SK-N-SH (cell line): ENCODE data around the gene CNTNAP2. TPM values are rescaled to one million over a fixed set of nuclear protein-coding genes. Genes with fewer than 3 reads are reported as not detected.

Experiments
- CTCF ChIA-PET: fragments of 300-600, 350-600 bp; formaldehyde crosslinking; extraction: SDS; loops from one replicate; lab custom pipeline; 2021; lab: Yijun Ruan, JAX
- POLR2A ChIA-PET: fragments of 350-600 bp; sonication (Branson Sonifier 250); formaldehyde crosslinking; extraction: SDS; loops from one replicate; lab custom pipeline; 2020; ENCODE audit warnings: antibody characterized with exemption, inconsistent platforms; lab: Yijun Ruan, JAX
- DNase-seq: peaks from one replicate; pipeline ENCODE4 v3.0.0; 2012
- H2AFZ ChIP-seq: fragments of 200-600 bp; sonication (generic); 2 replicates; pipeline ENCODE4 v1.8.1; 2016; ENCODE audit warnings: antibody characterized with exemption, mild to moderate bottlenecking, low read depth
- H3F3A ChIP-seq: fragments of 200-600 bp; sonication (generic); replicated peaks from 2 replicates; pipeline ENCODE3; 2016; ENCODE audit warnings: antibody characterized with exemption, mild to moderate bottlenecking; ENCODE audit not compliant: insufficient read depth
- H3K27ac ChIP-seq, 2 experiments: fragments of 200-500 bp in 1 of 2; fragments of 200-600 bp in 1 of 2; sonication (Bioruptor generic) in 1 of 2; sonication (generic), shearing (Covaris generic) in 1 of 2; 2 replicates each; pipeline versions ENCODE4 v1.5.1 to v1.6.1; 2014 to 2016; ENCODE audit warnings: low read depth in 2 of 2, inconsistent platforms in 1 of 2, low read length in 1 of 2, mild to moderate bottlenecking in 1 of 2, mixed read lengths in 1 of 2
- H3K27me3 ChIP-seq: fragments of 200-600 bp; sonication (generic), shearing (Covaris generic); 2 replicates; pipeline ENCODE4 v1.6.1; 2016; ENCODE audit warnings: mixed run types; ENCODE audit not compliant: insufficient read depth
- H3K36me3 ChIP-seq, 2 experiments: fragments of 200-500 bp in 1 of 2; fragments of 200-600 bp in 1 of 2; sonication (Bioruptor generic) in 1 of 2; sonication (generic) in 1 of 2; replicated peaks in 1 of 2; 2 replicates each; pipeline versions ENCODE3 to v1.5.1; 2014 to 2016; ENCODE audit warnings: low read length in 1 of 2, mild to moderate bottlenecking in 1 of 2; ENCODE audit not compliant: insufficient read depth in 2 of 2, control insufficient read depth in 1 of 2
- H3K4me1 ChIP-seq, 2 experiments: fragments of 200-500 bp in 1 of 2; fragments of 200-600 bp in 1 of 2; sonication (Bioruptor generic) in 1 of 2; sonication (generic), shearing (Covaris generic) in 1 of 2; 2 replicates each; pipeline versions ENCODE4 v1.5.1 to v1.6.1; 2014 to 2016; ENCODE audit warnings: low read depth in 1 of 2, low read length in 1 of 2, mixed run types in 1 of 2; ENCODE audit not compliant: insufficient read depth in 2 of 2, control insufficient read depth in 1 of 2
- H3K4me2 ChIP-seq: fragments of 200-600 bp; sonication (generic), shearing (Covaris generic); 2 replicates; pipeline ENCODE4 v1.6.1; 2017; ENCODE audit warnings: mixed run types
- H3K4me3 ChIP-seq, 2 experiments: fragments of 200-500 bp in 1 of 2; fragments of 200-600 bp in 1 of 2; sonication (Bioruptor generic) in 1 of 2; sonication (generic), shearing (Covaris generic) in 1 of 2; 2 replicates each; pipeline versions ENCODE4 v1.5.1 to v1.8.1; 2014 to 2016; ENCODE audit warnings: low read depth in 2 of 2, inconsistent platforms in 1 of 2, low read length in 1 of 2, mild to moderate bottlenecking in 1 of 2, mixed read lengths in 1 of 2, moderate library complexity in 1 of 2
- H3K79me2 ChIP-seq: fragments of 200-600 bp; sonication (generic); 2 replicates; pipeline ENCODE4 v1.8.1; 2017; ENCODE audit warnings: mild to moderate bottlenecking; ENCODE audit not compliant: insufficient read depth
- H3K9ac ChIP-seq: fragments of 200-600 bp; sonication (generic); 2 replicates; pipeline ENCODE4 v1.6.1; 2017; ENCODE audit warnings: mixed run types
- H3K9me2 ChIP-seq: fragments of 200-600 bp; sonication (generic); 2 replicates; pipeline ENCODE4 v1.6.1; 2017; ENCODE audit warnings: mixed run types
- H3K9me3 ChIP-seq: fragments of 200-600 bp; sonication (generic); 2 replicates; pipeline ENCODE4 v1.6.1; 2017; ENCODE audit warnings: mixed run types, mild to moderate bottlenecking, moderate library complexity
- H4K20me1 ChIP-seq: fragments of 200-600 bp; sonication (generic); 2 replicates; pipeline ENCODE4 v1.6.1; 2017; ENCODE audit warnings: mild to moderate bottlenecking, mixed run types; ENCODE audit not compliant: insufficient read depth
- CHD2 ChIP-seq: fragments of 150-350 bp; IDR thresholded peaks from 2 replicates; pipeline ENCODE4 v1.6.1; 2018; ENCODE audit warnings: low read length; ENCODE audit not compliant: partially characterized antibody
- EP300 ChIP-seq, 2 experiments: IDR thresholded peaks; 2 replicates each; pipeline versions ENCODE4 v1.4.0 to v1.6.1; 2012; ENCODE audit warnings: borderline replicate concordance in 1 of 2, low read depth in 1 of 2, low read length in 1 of 2
- EZH2phosphoT487 ChIP-seq: fragments of 200-600 bp; sonication (generic); IDR thresholded peaks from 2 replicates; pipeline ENCODE4 v1.6.1; 2017; ENCODE audit warnings: low read depth, mixed run types, mild to moderate bottlenecking, antibody characterized with exemption, moderate library complexity, borderline replicate concordance
- FOSL2 ChIP-seq: IDR thresholded peaks from 2 replicates; pipeline ENCODE4 v1.4.0; 2012; ENCODE audit warnings: low read depth, mild to moderate bottlenecking, moderate library complexity, borderline replicate concordance
- FOXJ3 ChIP-seq: sonication (generic); formaldehyde crosslinking; IDR thresholded peaks from 2 replicates; pipeline ENCODE4 v1.5.1; 2020; ENCODE audit warnings: mild to moderate bottlenecking, missing genetic modification reagents
- GABPA ChIP-seq: IDR thresholded peaks from 2 replicates; pipeline ENCODE4 v1.4.0; 2012; ENCODE audit warnings: low read depth, mild to moderate bottlenecking
- GATA2 ChIP-seq: sonication (generic); formaldehyde crosslinking; IDR thresholded peaks from 2 replicates; pipeline ENCODE4 v1.5.0; 2020; ENCODE audit warnings: mild to moderate bottlenecking, missing genetic modification reagents
- MAX ChIP-seq: IDR thresholded peaks from 2 replicates; pipeline ENCODE4 v1.4.0; 2012; ENCODE audit warnings: low read depth
- MEF2A ChIP-seq: IDR thresholded peaks from 2 replicates; pipeline ENCODE4 v1.4.0; 2012; ENCODE audit warnings: low read depth, borderline replicate concordance
- MXI1 ChIP-seq: IDR thresholded peaks from 2 replicates; pipeline ENCODE4 v1.6.1; 2012; ENCODE audit warnings: mild to moderate bottlenecking, low read depth, low read length, improper control_type of control experiment
- NFIC ChIP-seq: IDR thresholded peaks from 2 replicates; pipeline ENCODE4 v1.4.0; 2012; ENCODE audit warnings: borderline replicate concordance
- PBX3 ChIP-seq: IDR thresholded peaks from 2 replicates; pipeline ENCODE4; 2012
- RAD21 ChIP-seq: IDR thresholded peaks from 2 replicates; pipeline ENCODE4 v1.6.1; 2012; ENCODE audit warnings: mild to moderate bottlenecking, low read length
- REST ChIP-seq: IDR thresholded peaks from 2 replicates; pipeline ENCODE4 v1.6.1; 2012; ENCODE audit warnings: mild to moderate bottlenecking, low read depth, low read length, moderate library complexity
- RFX5 ChIP-seq: IDR thresholded peaks from 2 replicates; pipeline ENCODE4 v1.6.1; 2012; ENCODE audit warnings: mild to moderate bottlenecking, improper control_type of control experiment, low read length
- RXRA ChIP-seq: IDR thresholded peaks from 2 replicates; pipeline ENCODE4 v1.4.0; 2012; ENCODE audit warnings: low read depth, mild to moderate bottlenecking, borderline replicate concordance
- TEAD4 ChIP-seq: IDR thresholded peaks from 2 replicates; pipeline ENCODE4 v1.4.0; 2012; ENCODE audit warnings: mild to moderate bottlenecking, borderline replicate concordance; ENCODE audit not compliant: insufficient read depth
- YY1 ChIP-seq: IDR thresholded peaks from 2 replicates; pipeline ENCODE4 v1.4.0; 2012; ENCODE audit warnings: low read depth, mild to moderate bottlenecking
- WGBS: methylation state at CpG from one replicate; pipeline ENCODE4 v1.1.6; 2017; ENCODE audit warnings: low lambda C conversion rate; 5-methylcytosine and 5-hydroxymethylcytosine counted together
- polyA plus RNA-seq, 3 experiments: library from polyadenylated mRNA; depleted of rRNA; stranded (reverse); fragments of >200 nt; gene quantifications; 2 replicates each; pipeline ENCODE4 v1.2.3, GENCODE V29; 2012

Gene CNTNAP2
- polyA plus RNA-seq, 1 of the 3 experiments (the other 2 are of a cell fraction): 3.4 TPM

- H3K27ac ChIP-seq: no peak overlapping the region
- WGBS: 34% methylated on average over 1 of the region's 1 CpG
- H3K36me3 ChIP-seq: no peaks in the 10 kb centered on the region
- DNase-seq: no peak
- ChIA-PET POLR2A (no interaction called here), CTCF (no interaction called here)
- H4K20me1 ChIP-seq: no peaks in the 10 kb centered on the region
- no peak overlapping the region for H2AFZ ChIP-seq
- H3F3A ChIP-seq: peaks cover 4% of the 10 kb centered on the region
- TF ChIP-seq RFX5 (no peak), CHD2 (no peak), FOXJ3 (CRISPR knock-in tag) (no peak), RXRA (no peak), MEF2A (no peak), TEAD4 (no peak), GATA2 (CRISPR knock-in tag) (no peak), NFIC (no peak), FOSL2 (no peak), YY1 (no peak), EP300 (IDR thresholded peaks at IDR 0.05; ENCODE audit: borderline replicate concordance in 1 of 2, low read depth in 1 of 2, low read length in 1 of 2) (no peak), PBX3 (no peak), REST (no peak), RAD21 (no peak), MAX (no peak), MXI1 (no peak), EZH2phosphoT487 (no peak), GABPA (no peak)
- H3K9me2 ChIP-seq: no peaks in the 10 kb centered on the region
- H3K4me1 ChIP-seq: no peaks in the 10 kb centered on the region; a peak in 1 of 4 replicates
- no peaks in the 10 kb centered on the region for H3K27me3 ChIP-seq
- H3K9me3 ChIP-seq: no peaks in the 10 kb centered on the region; the same call in 1 of the 2 replicates
- no peak overlapping the region for H3K4me3 ChIP-seq
- H3K9ac ChIP-seq: no peak overlapping the region
- H3K4me2 ChIP-seq: no peak overlapping the region
- no peaks in the 10 kb centered on the region for H3K79me2 ChIP-seq
These were observed 877.2 kb downstream of the CNTNAP2 start for GRCh38 chr7:146993764-146994163.
